ENCODE measurements around the gene ADAMTS2.

DNA sequence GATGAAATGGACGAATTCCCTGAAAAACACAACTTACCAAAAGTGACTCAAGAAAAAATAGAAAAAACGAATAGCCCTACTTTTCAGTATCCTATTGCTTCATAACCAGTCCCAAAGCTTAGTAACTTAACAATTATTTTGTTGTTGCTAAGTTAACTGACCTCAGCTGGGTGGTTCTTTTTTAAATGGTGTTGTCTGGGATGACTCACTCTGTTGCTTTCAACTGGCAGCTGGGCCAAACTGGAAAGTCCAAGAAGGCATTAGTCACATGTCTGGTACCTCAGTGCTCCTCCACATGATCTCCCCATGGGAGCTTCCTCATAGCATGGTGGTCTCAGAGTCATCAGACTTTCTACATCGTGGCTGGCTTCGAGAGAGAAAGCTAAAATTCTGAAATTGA, 47.8 kb upstream of the ADAMTS2 start:
- TF ChIP-seq POLR2AphosphoS5 (IDR thresholded peaks at IDR 0.05; ENCODE audit: borderline replicate concordance, low read depth, low read length) (no peak), EZH2 (IDR thresholded peaks at IDR 0.05) (no peak), FOXP2 (optimal IDR thresholded peaks at IDR 0.05; ENCODE audit: control extremely low read depth, extremely low read length, insufficient read depth) (no peak)
